ENCODE measurements around the gene ZKSCAN1.
A peak's percentile ranks its signal among the peaks of the same experiment; 100 is the strongest.
"Not testable (repeated sequence)": the region's sequence is repeated elsewhere in the genome, so short reads cannot be mapped to it uniquely, and the experiment has no call there.

ZKSCAN1 gene

DNA sequence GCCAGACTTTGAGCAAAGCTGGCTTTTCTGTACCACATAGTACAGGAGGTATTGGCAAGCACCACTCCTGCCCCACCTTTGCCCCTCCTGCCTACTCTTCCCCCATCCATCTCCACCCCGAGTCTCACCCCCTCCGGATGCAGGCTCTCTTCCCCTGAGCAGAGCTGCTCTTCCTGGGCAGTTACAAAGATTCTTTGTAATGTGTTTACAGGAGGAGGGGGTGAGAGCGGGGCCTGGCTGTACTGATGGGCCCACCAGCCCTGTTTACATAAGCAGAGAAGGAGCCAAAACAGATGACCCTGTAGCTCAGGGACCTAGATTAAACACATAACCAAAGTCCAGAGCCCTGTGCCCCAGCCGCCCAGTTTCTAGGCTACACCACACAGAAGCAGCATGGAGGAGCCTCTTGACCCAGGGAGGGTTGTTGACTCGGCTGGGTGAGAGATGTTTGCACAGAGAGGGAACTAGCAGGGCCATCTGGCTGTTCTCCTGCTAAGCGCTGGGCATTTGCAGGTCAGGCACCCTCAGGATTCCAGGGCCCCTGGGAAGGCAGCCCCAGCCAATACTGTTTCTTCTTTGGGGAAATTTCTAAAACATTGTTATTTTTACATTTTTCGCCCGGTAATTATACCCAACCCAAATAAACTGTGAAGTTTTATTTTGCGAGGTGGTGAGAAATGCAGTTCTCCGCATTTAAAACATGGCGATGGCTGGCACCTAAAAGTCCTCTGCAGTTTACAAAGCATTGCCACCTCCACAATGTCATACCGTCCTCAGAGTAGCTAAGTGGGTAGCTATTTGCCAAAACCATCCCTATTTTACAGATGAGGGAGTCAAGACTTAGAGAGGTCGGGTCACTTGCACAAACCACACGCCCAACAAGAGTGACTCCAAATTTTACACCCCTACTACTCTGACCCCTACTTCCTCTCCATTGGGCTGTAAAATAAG is 11.4 kb upstream of the ZKSCAN1 start:
- no peak for DNase-seq

DNA sequence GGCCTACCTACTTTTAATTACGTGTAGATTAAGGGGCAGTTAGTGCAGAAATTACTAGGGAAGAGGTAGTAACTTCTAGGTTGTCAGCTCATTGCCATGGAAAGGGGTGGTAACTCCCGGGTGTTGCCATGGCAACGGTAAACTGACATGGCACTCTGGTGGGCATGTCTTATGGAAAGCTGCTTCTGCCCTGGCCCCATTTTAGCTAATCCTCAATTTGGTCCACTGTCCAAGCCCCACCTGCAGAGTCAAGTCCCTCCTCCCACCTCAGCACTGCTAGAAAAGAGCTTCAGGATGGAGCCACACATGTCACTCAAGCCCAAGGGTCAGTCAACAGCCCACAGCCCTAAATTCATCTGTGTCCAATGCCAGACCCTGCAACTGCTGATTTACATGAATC is 7.5 kb upstream of the ZKSCAN1 start:
- DNase-seq, result no peak

DNA sequence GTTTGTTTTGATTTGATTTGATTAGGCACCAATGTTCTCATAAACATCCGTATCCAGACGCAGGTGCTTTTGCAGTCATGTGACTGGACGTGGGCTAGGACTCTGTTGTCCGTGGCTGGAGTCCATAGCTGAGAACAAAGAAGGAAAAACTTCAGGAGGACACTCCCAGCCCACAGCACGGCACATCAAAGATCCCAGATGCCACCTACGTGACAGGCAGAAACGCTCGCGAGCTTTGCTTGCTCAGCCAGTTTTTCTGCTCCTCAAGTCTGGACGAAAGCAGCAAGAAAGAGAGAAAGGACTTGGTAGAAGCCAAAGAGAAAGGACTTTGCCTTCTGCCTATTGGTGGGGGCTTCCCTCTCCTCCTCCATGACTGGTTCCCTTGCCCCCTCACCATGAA is 6.9 kb upstream of the ZKSCAN1 start:
- no peak for DNase-seq

- DNase-seq, result not testable (repeated sequence)
Observed at GRCh38 chr7:100009952-100010351, 5.4 kb upstream of the ZKSCAN1 start.

GRCh38 chr7:100010901-100011300 is 4.5 kb upstream of the ZKSCAN1 start:
- DNase-seq, result no peak

DNA sequence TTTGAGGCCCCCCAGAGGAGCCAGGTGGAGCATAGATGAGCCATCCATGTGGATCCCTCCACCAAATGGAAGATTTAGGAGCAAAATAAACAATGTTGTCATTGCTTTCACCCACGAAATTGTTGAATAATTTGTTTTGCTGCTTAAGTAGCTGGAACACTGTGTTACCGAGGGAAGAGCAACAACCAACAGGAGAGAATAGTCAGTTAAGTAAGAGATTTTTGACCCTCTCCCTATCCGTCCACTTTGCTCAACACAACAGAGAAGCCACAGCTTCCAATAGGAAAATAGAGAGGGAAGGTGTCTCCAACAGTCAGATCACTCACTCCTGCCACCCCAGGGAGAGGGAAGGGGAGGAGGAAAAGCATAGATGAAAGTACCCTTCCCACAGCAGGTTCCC is 3.9 kb upstream of the ZKSCAN1 start:
- DNase-seq, result no peak

- peak; percentile 24 for DNase-seq
Observed at GRCh38 chr7:100012385-100013327, 2.7 kb upstream of the ZKSCAN1 start.

DNA sequence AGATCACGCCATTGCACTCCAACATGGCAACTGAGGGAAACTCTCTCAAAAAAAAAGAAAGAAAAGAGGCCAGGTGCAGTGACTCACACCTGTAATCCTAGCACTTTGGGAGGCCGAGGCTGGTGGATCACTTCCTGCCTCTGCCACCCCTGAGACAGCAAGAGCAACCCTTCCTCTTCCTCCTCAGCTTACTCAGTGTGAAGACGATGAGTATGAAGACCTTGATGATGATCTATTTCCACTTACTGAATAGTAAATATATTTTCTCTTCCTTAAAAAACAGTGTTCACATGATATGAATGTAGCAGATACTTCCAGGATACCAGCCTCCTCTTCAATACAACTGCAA is 2.1 kb upstream of the ZKSCAN1 start:
- DNase-seq, result no peak

- no peak for DNase-seq
Observed at GRCh38 chr7:100016215-100016901, 962 bp downstream of the ZKSCAN1 start.

DNA sequence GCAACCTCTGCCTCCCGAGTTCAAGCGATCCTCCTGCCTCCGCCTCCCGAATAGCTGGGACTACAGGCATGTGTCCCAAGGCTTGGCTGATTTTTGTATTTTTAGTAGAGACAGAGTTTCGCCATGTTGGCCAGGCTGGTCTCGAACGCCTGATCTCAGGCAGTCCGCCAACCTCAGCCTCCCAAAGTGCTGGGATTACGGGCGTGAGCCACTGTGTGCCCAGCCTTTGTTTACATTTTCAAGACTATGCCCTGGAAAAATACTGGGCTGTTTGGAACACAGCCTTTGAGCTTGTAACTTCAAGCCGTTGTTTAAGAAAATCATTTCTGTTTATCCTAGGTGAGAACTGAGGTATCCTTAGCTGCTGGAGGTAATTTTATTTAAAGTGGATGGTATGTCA is 1.9 kb downstream of the ZKSCAN1 start:
- no peak for DNase-seq

DNA sequence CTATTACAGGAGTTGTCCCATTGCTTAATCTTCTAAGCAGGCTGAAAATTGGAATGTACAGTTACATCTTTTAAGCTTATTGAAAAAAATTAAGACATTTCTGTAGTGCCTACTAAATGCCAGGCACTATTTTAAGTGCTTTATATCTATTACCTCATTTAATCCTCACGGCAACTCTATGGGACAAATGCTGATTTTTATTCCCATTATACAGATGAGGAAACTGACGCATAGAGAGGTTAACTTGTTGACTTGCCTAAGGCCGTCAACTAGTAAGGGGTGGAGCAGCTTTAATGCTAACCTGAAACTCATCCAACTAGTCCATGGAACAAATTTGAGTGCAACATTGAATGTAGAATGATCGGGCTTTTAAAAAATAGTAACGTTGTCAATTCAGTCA is 2.5 kb downstream of the ZKSCAN1 start:
- DNase-seq, result no peak

- peak; percentile 67 for DNase-seq
Observed at GRCh38 chr7:100019908-100020307, 4.5 kb downstream of the ZKSCAN1 start.

GRCh38 chr7:100021297-100021696 is 5.9 kb downstream of the ZKSCAN1 start:
- DNase-seq, result no peak

DNA sequence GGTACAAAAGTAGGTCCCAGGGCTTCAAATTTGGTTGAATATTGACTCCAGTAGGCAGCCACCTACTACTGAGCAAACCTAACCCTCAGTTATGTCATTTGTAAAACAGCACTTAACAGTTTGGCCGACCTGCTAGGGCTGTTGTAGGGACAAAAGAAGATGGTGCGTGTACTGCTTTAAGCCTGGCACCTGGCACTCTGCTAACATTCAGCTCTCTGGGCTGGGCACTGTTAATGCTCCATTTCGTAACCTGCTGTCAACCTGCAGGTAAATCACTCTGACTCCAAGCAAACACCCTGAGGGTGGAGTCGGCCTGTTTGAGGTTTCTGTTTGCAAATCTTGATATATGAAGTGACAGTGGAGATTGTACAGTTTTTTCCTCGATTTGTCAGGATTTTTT is 7.2 kb downstream of the ZKSCAN1 start:
- DNase-seq, result no peak

- no peak for DNase-seq
Observed at GRCh38 chr7:100023526-100023925, 8.1 kb downstream of the ZKSCAN1 start.

GRCh38 chr7:100024020-100024619 is 8.7 kb downstream of the ZKSCAN1 start:
- DNase-seq, result no peak

DNA sequence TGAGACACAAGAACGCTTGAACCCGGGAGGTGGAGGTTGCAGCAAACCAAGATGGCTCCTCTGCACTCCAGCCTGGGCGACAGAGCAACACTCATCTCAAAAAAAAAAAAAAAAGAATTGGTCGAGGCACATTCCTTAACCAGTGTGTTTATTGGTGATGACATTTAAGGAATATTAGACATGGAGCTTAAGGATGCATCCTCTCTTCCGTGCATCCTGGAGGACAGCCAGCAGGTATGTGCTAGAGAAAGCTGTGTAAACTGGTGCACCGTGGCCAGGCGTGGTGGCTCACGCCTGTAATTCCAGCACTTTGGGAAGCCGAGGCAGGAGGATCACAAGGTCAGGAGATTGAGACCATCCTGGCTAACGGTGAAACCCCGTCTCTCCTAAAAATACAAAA is 11.8 kb downstream of the ZKSCAN1 start:
- DNase-seq, result no peak

- no peak for DNase-seq
Observed at GRCh38 chr7:100029596-100029995, 14.2 kb downstream of the ZKSCAN1 start.

GRCh38 chr7:100033526-100033925 is 18.1 kb downstream of the ZKSCAN1 start:
- DNase-seq, result no peak

GRCh38 chr7:100034871-100035510 is 19.6 kb downstream of the ZKSCAN1 start:
- no peak for DNase-seq

DNA sequence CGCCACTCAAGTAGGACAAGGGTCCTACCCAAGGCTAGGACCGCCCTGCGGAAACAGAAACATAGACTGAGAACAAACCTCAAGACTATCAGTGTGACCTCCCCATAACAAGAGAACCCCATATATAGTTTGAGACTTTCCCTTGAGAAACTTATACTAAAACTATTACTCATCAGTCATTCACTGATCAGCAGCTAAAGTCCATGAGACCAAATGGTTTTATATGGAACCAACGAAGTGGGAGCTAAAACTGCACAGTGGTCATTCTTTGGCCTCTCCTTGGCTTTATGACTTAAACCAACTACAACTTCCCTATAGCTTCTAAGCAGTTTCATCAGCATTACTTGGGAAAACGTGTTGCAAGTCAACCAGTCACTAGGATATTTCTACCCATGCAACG is 20.5 kb downstream of the ZKSCAN1 start:
- no peak for DNase-seq

- DNase-seq, result no peak
Observed at GRCh38 chr7:100038326-100038725, 22.9 kb downstream of the ZKSCAN1 start.

Data from DMS79 treated with DMSO at 0.1 percent for 48 hours (cell line).